ENCODE measurements around the gene GPX3.
A peak's percentile ranks its signal among the peaks of the same experiment; 100 is the strongest.

GPX3 gene

GRCh38 chr5:151036556-151036955 is 16.2 kb downstream of the GPX3 start:
- no peak for DNase-seq
- no peak for TF ChIP-seq CTCF (IDR thresholded peaks at IDR 0.05; ENCODE audit: low read depth, low read length, missing control alignments)
- Histone ChIP-seq H3K27ac (no peak overlapping the region), H3K36me3 (replicated peaks) (peaks cover 79% of the 10 kb centered on the region), H3K27me3 (replicated peaks) (no peaks in the 10 kb centered on the region), H3K4me3 (ENCODE audit: low read depth, low read length) (no peak overlapping the region)
- in situ Hi-C loops (cut with HindIII; ENCODE audit: low pct_ligation_motif_present, low sequenced_read_pairs) = no loop called here

- no peak for TF ChIP-seq CTCF (IDR thresholded peaks at IDR 0.05; ENCODE audit: low read depth, low read length, missing control alignments)
- Histone ChIP-seq H3K36me3 (replicated peaks) (peaks cover 75% of the 10 kb centered on the region), H3K27me3 (replicated peaks) (no peaks in the 10 kb centered on the region), H3K27ac (peak overlapping the region; percentile 0), H3K4me3 (ENCODE audit: low read depth, low read length) (no peak overlapping the region)
- in situ Hi-C loops (cut with HindIII; ENCODE audit: low pct_ligation_motif_present, low sequenced_read_pairs) = no loop called here
- peak; percentile 41 for DNase-seq
Measured at GRCh38 chr5:151037561-151038411, 17.4 kb downstream of the GPX3 start.

- Histone ChIP-seq H3K36me3 (replicated peaks) (peaks cover 79% of the 10 kb centered on the region), H3K27me3 (replicated peaks) (no peaks in the 10 kb centered on the region), H3K4me3 (ENCODE audit: low read depth, low read length) (no peak overlapping the region), H3K27ac (peak overlapping the region; percentile 0)
- in situ Hi-C loops (cut with HindIII; ENCODE audit: low pct_ligation_motif_present, low sequenced_read_pairs) = no loop called here
- no peak for TF ChIP-seq CTCF (IDR thresholded peaks at IDR 0.05; ENCODE audit: low read depth, low read length, missing control alignments)
- DNase-seq = no peak
Measured at GRCh38 chr5:151038412-151038745, 18.0 kb downstream of the GPX3 start.

GRCh38 chr5:151038801-151039238 is 18.4 kb downstream of the GPX3 start:
- no peak for DNase-seq
- peaks cover 77% of the 10 kb centered on the region for H3K36me3 ChIP-seq (replicated peaks)
- TF ChIP-seq CTCF (IDR thresholded peaks at IDR 0.05; ENCODE audit: low read depth, low read length, missing control alignments) = no peak

GRCh38 chr5:151039665-151040064 is 19.3 kb downstream of the GPX3 start:
- Histone ChIP-seq H3K27ac (no peak overlapping the region), H3K27me3 (replicated peaks) (no peaks in the 10 kb centered on the region), H3K36me3 (replicated peaks) (peaks cover 73% of the 10 kb centered on the region), H3K4me3 (ENCODE audit: low read depth, low read length) (no peak overlapping the region)
- no peak for DNase-seq
- in situ Hi-C loops (cut with HindIII; ENCODE audit: low pct_ligation_motif_present, low sequenced_read_pairs) = no loop called here
- no peak for TF ChIP-seq CTCF (IDR thresholded peaks at IDR 0.05; ENCODE audit: low read depth, low read length, missing control alignments)

More at GRCh38 chr5:151038801-151039238, 18.4 kb downstream of the GPX3 start:
- Histone ChIP-seq H3K4me3 (ENCODE audit: low read depth, low read length) (no peak overlapping the region), H3K27me3 (replicated peaks) (no peaks in the 10 kb centered on the region), H3K27ac (no peak overlapping the region)
- in situ Hi-C loops (cut with HindIII; ENCODE audit: low pct_ligation_motif_present, low sequenced_read_pairs) = no loop called here

All from brain microvascular endothelial cell (primary cell).